ENCODE results near the gene SUCO. TPM values are rescaled to one million over a fixed set of nuclear protein-coding genes. Genes with fewer than 3 reads are reported as not detected.
"Not testable (repeated sequence)": the region's sequence is repeated elsewhere in the genome, so short reads cannot be mapped to it uniquely, and the experiment has no call there.

The SUCO gene
- total RNA-seq, 2 experiments from 2014 or later, result 18.8 to 20.6 TPM

DNA sequence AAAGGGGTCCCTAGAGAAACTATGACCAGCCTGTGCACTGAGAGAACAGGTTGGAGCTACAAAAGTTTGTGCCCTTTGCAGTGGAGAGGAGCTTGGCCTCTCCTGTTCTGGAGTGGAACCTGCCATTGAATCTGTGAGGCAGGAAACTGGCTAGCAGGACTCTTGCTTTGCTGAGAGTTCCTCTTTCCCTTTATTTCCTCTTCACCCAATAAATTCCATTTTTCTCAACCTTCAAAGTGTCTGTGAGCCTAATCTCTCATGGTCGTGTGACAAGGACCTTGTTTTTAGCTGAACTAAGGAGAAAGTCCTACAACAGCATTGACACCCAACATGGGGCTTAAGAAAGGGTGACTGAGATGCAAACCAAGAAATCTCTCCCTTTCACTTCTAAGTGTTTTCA, 83.2 kb downstream of the SUCO start:
- Mint-ChIP-seq H3K4me1 (ENCODE audit: low read depth) (no peaks in the 10 kb centered on the region), H3K27me3 (no peaks in the 10 kb centered on the region), H3K4me3 (no peak overlapping the region), H3K9me3 (peaks cover 24% of the 10 kb centered on the region), H3K27ac (no peak overlapping the region), H3K36me3 (peaks cover 17% of the 10 kb centered on the region)
- CTCF ChIA-PET, result interaction anchor here (0.6 to 4.1 kb wide), 3 partner anchors 103 to 115 kb away, joined by 3 to 13 read pairs (median 5); no protein-coding TSS in a partner anchor
- DNase-seq, result no peak
- POLR2A ChIA-PET, result no interaction called here
- intact Hi-C loops (cut with micrococcal nuclease), result no loop called here

GRCh38 chr1:172616636-172617035, 83.7 kb downstream of the SUCO start:
- Mint-ChIP-seq H3K27ac (no peak overlapping the region), H3K9me3 (peaks cover 28% of the 10 kb centered on the region)

DNA sequence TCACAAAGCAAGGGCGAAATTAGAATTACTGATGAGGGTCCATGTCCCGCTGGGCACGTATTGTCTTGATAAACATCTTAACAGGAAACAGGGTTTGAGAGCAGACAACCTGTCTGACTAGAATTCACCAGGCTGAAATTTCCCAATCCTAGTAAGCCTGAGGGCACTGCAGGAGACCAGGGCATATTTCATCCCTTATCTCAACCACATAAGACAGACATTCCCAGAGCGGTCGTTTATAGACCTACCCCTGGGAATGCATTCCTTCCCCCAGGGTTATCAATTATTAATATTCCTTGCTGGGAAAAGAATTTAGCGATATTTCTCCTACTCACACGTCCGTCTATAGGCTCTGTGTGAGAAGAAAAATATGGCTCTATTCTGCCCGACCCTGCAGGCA, 87.7 kb downstream of the SUCO start:
- DNase-seq; H3K27me3 Mint-ChIP-seq; POLR2A ChIA-PET; intact Hi-C loops (cut with micrococcal nuclease); H3K4me3 Mint-ChIP-seq; H3K4me1 Mint-ChIP-seq (ENCODE audit: low read depth); H3K27ac Mint-ChIP-seq: not testable (repeated sequence)
- Mint-ChIP-seq H3K36me3 (peaks cover 15% of the 10 kb centered on the region), H3K9me3 (peaks cover 28% of the 10 kb centered on the region)
- CTCF ChIA-PET, result interaction anchor here (2.7 kb wide), 1 partner anchor 11 kb away, joined by 8 read pairs; no protein-coding TSS in a partner anchor

More at GRCh38 chr1:172616636-172617035, 83.7 kb downstream of the SUCO start:
- intact Hi-C loops (cut with micrococcal nuclease), result no loop called here
- Mint-ChIP-seq H3K36me3 (peaks cover 15% of the 10 kb centered on the region), H3K4me3 (no peak overlapping the region), H3K27me3 (no peaks in the 10 kb centered on the region), H3K4me1 (ENCODE audit: low read depth) (no peaks in the 10 kb centered on the region)
- DNase-seq, result no peak
- ChIA-PET POLR2A (interaction anchor here (0.6 kb wide), 1 partner anchor 83 kb away, joined by 3 read pairs; no protein-coding TSS in a partner anchor), CTCF (interaction anchor here (0.6 to 4.1 kb wide), 3 partner anchors 103 to 114 kb away, joined by 3 to 13 read pairs (median 5); no protein-coding TSS in a partner anchor)

GRCh38 chr1:172622541-172622940, 89.6 kb downstream of the SUCO start:
- no peak for DNase-seq
- Mint-ChIP-seq H3K4me1 (ENCODE audit: low read depth) (peaks cover 5% of the 10 kb centered on the region), H3K27ac (no peak overlapping the region), H3K27me3 (peaks cover 5% of the 10 kb centered on the region), H3K4me3 (no peak overlapping the region), H3K36me3 (peaks cover 15% of the 10 kb centered on the region), H3K9me3 (peaks cover 28% of the 10 kb centered on the region)
- ChIA-PET CTCF (no interaction called here), POLR2A (no interaction called here)
- intact Hi-C loops (cut with micrococcal nuclease), result no loop called here

- H3K27ac Mint-ChIP-seq, result no peak overlapping the region
- CTCF ChIA-PET, result interaction anchor here (1.5 kb wide), 1 partner anchor 96 kb away, joined by 4 read pairs; no protein-coding TSS in a partner anchor
- POLR2A ChIA-PET, result no interaction called here
- peaks cover 15% of the 10 kb centered on the region for H3K4me1 Mint-ChIP-seq (ENCODE audit: low read depth)
- peaks cover 13% of the 10 kb centered on the region for H3K36me3 Mint-ChIP-seq
- peaks cover 22% of the 10 kb centered on the region for H3K9me3 Mint-ChIP-seq
- intact Hi-C loops (cut with micrococcal nuclease), result no loop called here
- peaks cover 5% of the 10 kb centered on the region for H3K27me3 Mint-ChIP-seq
- DNase-seq, result no peak
- no peak overlapping the region for H3K4me3 Mint-ChIP-seq
These were observed 90.8 kb downstream of the SUCO start for GRCh38 chr1:172623748-172624147.

GRCh38 chr1:172626845-172627244, 93.9 kb downstream of the SUCO start:
- no peak for DNase-seq
- intact Hi-C loops (cut with micrococcal nuclease), result loop anchor here (5.0 kb wide), 1 partner anchor 35 kb away; no protein-coding TSS in a partner anchor
- H3K27me3 Mint-ChIP-seq, result peaks cover 8% of the 10 kb centered on the region
- CTCF ChIA-PET, result no interaction called here
- no peak overlapping the region for H3K4me3 Mint-ChIP-seq
- POLR2A ChIA-PET, result no interaction called here
- H3K36me3 Mint-ChIP-seq, result no peaks in the 10 kb centered on the region
- no peaks in the 10 kb centered on the region for H3K9me3 Mint-ChIP-seq
- no peak overlapping the region for H3K27ac Mint-ChIP-seq
- peaks cover 41% of the 10 kb centered on the region for H3K4me1 Mint-ChIP-seq (ENCODE audit: low read depth)

GRCh38 chr1:172627702-172628101, 94.8 kb downstream of the SUCO start:
- peaks cover 47% of the 10 kb centered on the region for H3K4me1 Mint-ChIP-seq (ENCODE audit: low read depth)
- CTCF ChIA-PET, result interaction anchor here (3.9 kb wide), 1 partner anchor 92 kb away, joined by 14 read pairs; no protein-coding TSS in a partner anchor
- peaks cover 8% of the 10 kb centered on the region for H3K27me3 Mint-ChIP-seq
- no peak for DNase-seq
- no peaks in the 10 kb centered on the region for H3K9me3 Mint-ChIP-seq
- H3K36me3 Mint-ChIP-seq, result no peaks in the 10 kb centered on the region
- H3K4me3 Mint-ChIP-seq, result no peak overlapping the region
- POLR2A ChIA-PET, result interaction anchor here (1.0 kb wide), 1 partner anchor 10 kb away, joined by 3 read pairs; no protein-coding TSS in a partner anchor
- no peak overlapping the region for H3K27ac Mint-ChIP-seq
- intact Hi-C loops (cut with micrococcal nuclease), result loop anchor here (5.0 kb wide), 1 partner anchor 35 kb away; no protein-coding TSS in a partner anchor

DNA sequence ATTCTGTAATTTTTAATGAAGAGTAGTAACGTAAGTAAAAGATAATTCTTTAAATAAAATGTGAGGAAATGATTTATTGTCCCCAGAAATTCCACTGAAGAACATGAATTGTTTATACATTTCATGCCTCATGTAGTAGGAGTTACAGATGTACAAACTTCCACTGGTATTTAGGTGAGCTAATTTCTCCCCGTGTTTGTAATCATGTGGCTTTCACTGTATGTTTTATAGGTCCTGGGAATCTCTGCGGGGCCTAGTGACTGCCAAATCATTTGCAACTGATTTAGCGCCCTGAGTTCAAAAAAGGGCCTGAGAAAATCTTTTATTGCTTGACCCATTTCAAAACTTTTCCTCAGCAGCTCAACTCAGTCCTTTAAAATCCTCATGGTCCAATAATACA, 95.5 kb downstream of the SUCO start:
- no peak for DNase-seq
- CTCF ChIA-PET, result interaction anchor here (3.9 kb wide), 1 partner anchor 91 kb away, joined by 14 read pairs; no protein-coding TSS in a partner anchor
- POLR2A ChIA-PET, result interaction anchor here (1.0 kb wide), 1 partner anchor 9 kb away, joined by 3 read pairs; no protein-coding TSS in a partner anchor

GRCh38 chr1:172629170-172629569, 96.2 kb downstream of the SUCO start:
- H3K9me3 Mint-ChIP-seq, result no peaks in the 10 kb centered on the region
- POLR2A ChIA-PET, result no interaction called here
- no peak overlapping the region for H3K4me3 Mint-ChIP-seq
- peaks cover 8% of the 10 kb centered on the region for H3K27me3 Mint-ChIP-seq
- no peak overlapping the region for H3K27ac Mint-ChIP-seq
- no peak for DNase-seq
- no peaks in the 10 kb centered on the region for H3K36me3 Mint-ChIP-seq
- intact Hi-C loops (cut with micrococcal nuclease), result loop anchor here (1.0 to 5.0 kb wide), 2 partner anchors 8 to 33 kb away; no protein-coding TSS in a partner anchor
- peaks cover 49% of the 10 kb centered on the region for H3K4me1 Mint-ChIP-seq (ENCODE audit: low read depth)
- CTCF ChIA-PET, result interaction anchor here (1.1 to 3.9 kb wide), 2 partner anchors 90 to 98 kb away, joined by 3 to 14 read pairs; no protein-coding TSS in a partner anchor

More for the DNA sequence above, 95.5 kb downstream of the SUCO start:
- Mint-ChIP-seq H3K4me3 (no peak overlapping the region), H3K4me1 (ENCODE audit: low read depth) (peaks cover 49% of the 10 kb centered on the region), H3K27ac (no peak overlapping the region), H3K36me3 (no peaks in the 10 kb centered on the region), H3K27me3 (peaks cover 8% of the 10 kb centered on the region), H3K9me3 (no peaks in the 10 kb centered on the region)
- intact Hi-C loops (cut with micrococcal nuclease), result loop anchor here (5.0 kb wide), 1 partner anchor 34 kb away; no protein-coding TSS in a partner anchor

DNA sequence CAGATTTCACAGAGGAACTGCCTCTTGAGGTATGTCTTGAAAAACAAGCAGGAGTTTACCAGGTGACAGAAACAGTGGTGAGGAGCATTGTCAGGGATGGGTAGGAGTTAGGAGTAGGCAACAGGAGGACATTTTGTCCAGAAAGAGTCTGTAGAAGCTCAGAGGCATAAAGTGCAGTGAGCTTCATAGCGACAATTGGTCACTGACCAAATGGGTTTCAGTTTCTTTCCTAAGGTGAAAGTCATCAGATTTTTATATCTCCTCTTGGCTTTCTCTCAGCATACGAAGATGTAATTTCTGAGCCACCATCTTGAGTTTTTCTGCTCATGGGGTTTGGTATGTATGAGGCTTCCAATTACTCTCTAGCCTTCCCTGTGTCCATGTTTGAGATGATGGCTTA, 96.7 kb downstream of the SUCO start:
- Mint-ChIP-seq H3K4me3 (no peak overlapping the region), H3K4me1 (ENCODE audit: low read depth) (peaks cover 49% of the 10 kb centered on the region), H3K27me3 (peaks cover 8% of the 10 kb centered on the region), H3K36me3 (no peaks in the 10 kb centered on the region), H3K9me3 (no peaks in the 10 kb centered on the region), H3K27ac (no peak overlapping the region)
- POLR2A ChIA-PET, result no interaction called here
- CTCF ChIA-PET, result interaction anchor here (1.1 to 3.9 kb wide), 2 partner anchors 90 to 98 kb away, joined by 3 to 14 read pairs; no protein-coding TSS in a partner anchor
- intact Hi-C loops (cut with micrococcal nuclease), result loop anchor here (1.0 to 5.0 kb wide), 2 partner anchors 8 to 33 kb away; no protein-coding TSS in a partner anchor
- DNase-seq, result no peak

DNA sequence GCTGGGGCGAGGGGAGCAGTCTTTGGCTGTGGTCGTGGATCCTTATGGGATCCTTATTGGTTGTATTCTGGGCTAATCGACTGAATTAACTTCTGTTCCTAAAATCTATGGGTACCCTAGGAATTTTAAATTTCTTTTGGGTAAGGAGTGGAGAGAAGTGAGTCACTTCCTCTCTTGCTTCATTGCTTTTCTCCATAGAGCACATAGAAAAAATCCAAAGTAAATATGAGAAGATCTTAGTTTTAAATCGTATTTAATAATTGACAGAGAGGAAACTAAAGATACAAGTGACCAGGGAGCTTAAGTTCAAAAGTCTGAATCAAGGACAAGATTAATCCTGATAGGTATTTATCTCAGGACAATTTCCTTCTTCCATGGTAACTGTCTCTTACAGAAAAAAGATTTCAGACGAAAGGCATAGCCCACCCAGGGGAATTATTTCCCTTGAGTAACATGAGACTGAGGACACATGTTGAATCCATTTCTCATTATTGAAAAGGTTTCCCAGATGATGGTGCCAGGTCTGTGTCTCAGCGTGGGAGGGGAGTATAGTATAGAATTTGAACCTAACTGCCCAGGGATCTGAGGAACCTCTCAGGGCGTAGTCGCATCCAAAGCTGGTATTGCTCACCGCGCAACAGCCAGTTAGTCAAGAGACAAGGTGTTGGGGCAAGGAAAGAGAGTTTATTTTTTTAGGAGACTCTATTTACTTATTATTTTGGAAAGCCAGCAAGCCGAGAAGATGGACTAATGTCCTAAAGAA, 97.3 kb downstream of the SUCO start:
- no peak overlapping the region for H3K4me3 Mint-ChIP-seq
- ChIA-PET POLR2A (no interaction called here), CTCF (interaction anchor here (1.1 to 3.9 kb wide), 2 partner anchors 89 to 97 kb away, joined by 3 to 14 read pairs; no protein-coding TSS in a partner anchor)
- H3K9me3 Mint-ChIP-seq, result no peaks in the 10 kb centered on the region
- no peak for DNase-seq
- no peaks in the 10 kb centered on the region for H3K36me3 Mint-ChIP-seq
- peaks cover 49% of the 10 kb centered on the region for H3K4me1 Mint-ChIP-seq (ENCODE audit: low read depth)
- H3K27me3 Mint-ChIP-seq, result peaks cover 8% of the 10 kb centered on the region
- H3K27ac Mint-ChIP-seq, result no peak overlapping the region
- intact Hi-C loops (cut with micrococcal nuclease), result no loop called here

DNA sequence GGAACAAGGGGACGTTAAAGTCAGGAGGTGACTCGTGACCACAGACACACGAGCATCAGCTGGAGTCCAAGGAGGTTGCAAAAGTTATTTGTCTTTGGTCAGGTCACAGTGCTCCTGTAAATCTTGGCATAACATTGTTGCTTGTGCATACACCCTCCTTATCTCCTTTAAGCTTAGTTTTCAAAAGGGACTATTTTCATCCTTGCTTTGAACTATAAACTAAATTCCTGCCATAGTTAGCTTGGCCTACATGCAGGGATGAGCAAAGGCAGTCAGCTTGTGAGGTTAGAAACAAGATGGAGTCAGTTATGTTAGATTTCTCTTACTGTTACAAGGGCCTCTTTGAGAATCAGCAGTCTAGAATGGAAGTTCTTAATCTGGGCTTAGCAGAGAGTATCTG, 97.9 kb downstream of the SUCO start:
- Mint-ChIP-seq H3K27me3 (peaks cover 7% of the 10 kb centered on the region), H3K27ac (no peak overlapping the region), H3K4me1 (ENCODE audit: low read depth) (peaks cover 47% of the 10 kb centered on the region), H3K36me3 (no peaks in the 10 kb centered on the region), H3K4me3 (no peak overlapping the region), H3K9me3 (no peaks in the 10 kb centered on the region)
- ChIA-PET POLR2A (no interaction called here), CTCF (interaction anchor here (3.9 kb wide), 1 partner anchor 89 kb away, joined by 14 read pairs; no protein-coding TSS in a partner anchor)
- no peak for DNase-seq
- intact Hi-C loops (cut with micrococcal nuclease), result no loop called here
